HL-60 (cell line): ENCODE results near the gene ITSN1.

Source experiments
- DNase-seq, 2 experiments: peaks; one replicate each; pipeline ENCODE4 v3.0.0-alpha.2; 2010 to 2020; ENCODE audit warnings: low read depth in 1 of 2, low spot score in 1 of 2
- H3K27ac ChIP-seq: fragments of 250-450 bp; sonication (Bioruptor Pico); replicated peaks from 2 replicates; pipeline ENCODE4 v1.5.1; 2020; ENCODE audit warnings: mild to moderate bottlenecking, moderate library complexity
- H3K27me3 ChIP-seq: fragments of 250-450 bp; sonication (Bioruptor Pico); 2 replicates; pipeline ENCODE4 v1.5.1; 2021; ENCODE audit warnings: mild to moderate bottlenecking, moderate library complexity; ENCODE audit not compliant: insufficient read depth, poor library complexity, severe bottlenecking
- H3K4me3 ChIP-seq: replicated peaks from 2 replicates; pipeline ENCODE4 v1.5.1; 2011; ENCODE audit warnings: mild to moderate bottlenecking, control low read depth, low read length; ENCODE audit not compliant: insufficient read depth
- GABPA ChIP-seq: IDR thresholded peaks from 2 replicates; pipeline ENCODE4 v1.6.1; 2012; ENCODE audit warnings: low read depth
- POLR2AphosphoS5 ChIP-seq: IDR thresholded peaks from 2 replicates; pipeline ENCODE4 v1.6.1; 2012; ENCODE audit warnings: low read depth
- SPI1 ChIP-seq: IDR thresholded peaks from 2 replicates; pipeline ENCODE4 v1.6.1; 2012; ENCODE audit warnings: low read depth, mild to moderate bottlenecking, borderline replicate concordance
- TF ChIP-seq, protein P1 (sequence below): IDR thresholded peaks from 2 replicates; pipeline ENCODE4 v1.6.1; 2012; ENCODE audit warnings: low read depth; ENCODE audit not compliant: insufficient replicate concordance
- TF ChIP-seq, protein P2 (sequence below): IDR thresholded peaks from one replicate; pipeline ENCODE4 v1.5.1; 2011; ENCODE audit warnings: low read length, control low read depth, inconsistent platforms; ENCODE audit not compliant: insufficient read depth

Gene ITSN1

DNA sequence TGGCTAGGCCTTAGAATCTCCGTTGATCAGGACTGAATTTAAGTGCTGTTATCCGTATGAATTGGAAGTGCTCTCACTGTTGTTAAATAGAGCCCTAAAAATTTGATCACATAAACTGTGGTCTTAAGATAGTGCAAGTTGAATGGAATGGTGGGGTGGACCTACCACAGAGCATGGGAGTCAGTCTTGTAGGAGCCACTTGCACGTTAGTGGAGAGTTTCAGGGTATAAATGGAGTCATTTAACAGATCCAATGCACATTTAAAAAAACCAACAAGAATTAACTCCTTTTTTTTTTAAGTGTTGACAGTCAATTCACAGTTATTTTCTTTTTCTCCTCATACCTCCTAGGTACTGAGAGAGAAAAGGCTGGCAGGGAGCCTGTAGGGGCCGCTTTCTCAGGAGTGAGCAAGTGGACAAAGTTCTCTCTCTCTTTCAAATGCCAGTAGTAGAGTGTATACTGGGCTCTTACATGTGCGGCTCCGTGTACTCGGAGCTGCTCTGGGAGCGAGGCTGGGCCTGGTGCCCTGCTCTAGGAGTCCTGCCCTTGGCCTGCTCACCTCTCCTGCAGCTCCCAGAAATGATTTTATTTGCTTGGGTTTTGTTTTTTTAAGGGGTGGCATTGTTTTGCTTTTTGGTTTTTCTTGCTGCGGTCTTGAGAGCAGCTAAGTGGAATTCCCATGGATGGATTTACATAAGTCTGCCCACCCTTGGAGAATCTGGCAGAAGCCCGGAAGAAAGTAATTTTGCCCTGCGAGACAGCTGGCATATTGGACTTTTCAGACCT is 182.0 kb downstream of the ITSN1 start:
- Histone ChIP-seq H3K27me3 (no peaks in the 10 kb centered on the region), H3K4me3 (no peak overlapping the region), H3K27ac (no peak overlapping the region)
- TF ChIP-seq, protein P1, sequence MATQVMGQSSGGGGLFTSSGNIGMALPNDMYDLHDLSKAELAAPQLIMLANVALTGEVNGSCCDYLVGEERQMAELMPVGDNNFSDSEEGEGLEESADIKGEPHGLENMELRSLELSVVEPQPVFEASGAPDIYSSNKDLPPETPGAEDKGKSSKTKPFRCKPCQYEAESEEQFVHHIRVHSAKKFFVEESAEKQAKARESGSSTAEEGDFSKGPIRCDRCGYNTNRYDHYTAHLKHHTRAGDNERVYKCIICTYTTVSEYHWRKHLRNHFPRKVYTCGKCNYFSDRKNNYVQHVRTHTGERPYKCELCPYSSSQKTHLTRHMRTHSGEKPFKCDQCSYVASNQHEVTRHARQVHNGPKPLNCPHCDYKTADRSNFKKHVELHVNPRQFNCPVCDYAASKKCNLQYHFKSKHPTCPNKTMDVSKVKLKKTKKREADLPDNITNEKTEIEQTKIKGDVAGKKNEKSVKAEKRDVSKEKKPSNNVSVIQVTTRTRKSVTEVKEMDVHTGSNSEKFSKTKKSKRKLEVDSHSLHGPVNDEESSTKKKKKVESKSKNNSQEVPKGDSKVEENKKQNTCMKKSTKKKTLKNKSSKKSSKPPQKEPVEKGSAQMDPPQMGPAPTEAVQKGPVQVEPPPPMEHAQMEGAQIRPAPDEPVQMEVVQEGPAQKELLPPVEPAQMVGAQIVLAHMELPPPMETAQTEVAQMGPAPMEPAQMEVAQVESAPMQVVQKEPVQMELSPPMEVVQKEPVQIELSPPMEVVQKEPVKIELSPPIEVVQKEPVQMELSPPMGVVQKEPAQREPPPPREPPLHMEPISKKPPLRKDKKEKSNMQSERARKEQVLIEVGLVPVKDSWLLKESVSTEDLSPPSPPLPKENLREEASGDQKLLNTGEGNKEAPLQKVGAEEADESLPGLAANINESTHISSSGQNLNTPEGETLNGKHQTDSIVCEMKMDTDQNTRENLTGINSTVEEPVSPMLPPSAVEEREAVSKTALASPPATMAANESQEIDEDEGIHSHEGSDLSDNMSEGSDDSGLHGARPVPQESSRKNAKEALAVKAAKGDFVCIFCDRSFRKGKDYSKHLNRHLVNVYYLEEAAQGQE: no peak
- no peak for TF ChIP-seq GABPA
- no peak for TF ChIP-seq POLR2AphosphoS5
- no peak for TF ChIP-seq SPI1
- no peak for DNase-seq

DNA sequence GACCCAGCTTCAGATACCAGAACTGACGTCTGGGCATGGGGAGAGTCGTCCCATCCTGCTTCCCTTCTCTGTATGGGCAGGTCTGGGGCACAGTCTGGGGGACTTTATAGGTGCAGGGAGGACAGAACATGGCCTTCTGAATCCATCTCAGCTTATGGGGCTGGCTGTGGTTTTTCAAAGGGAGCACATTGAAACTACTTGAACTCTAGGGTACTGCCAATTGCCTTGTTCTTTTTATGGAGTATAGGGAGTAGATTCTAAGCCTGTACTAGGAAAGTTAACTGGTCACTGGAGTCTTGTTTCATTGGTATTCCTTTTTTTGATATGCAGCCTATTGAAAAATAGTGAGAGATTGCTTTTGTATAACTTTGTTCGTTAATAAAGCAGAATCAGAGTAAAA is 183.1 kb downstream of the ITSN1 start:
- no peak overlapping the region for H3K27ac ChIP-seq
- H3K4me3 ChIP-seq: no peak overlapping the region
- no peak for TF ChIP-seq SPI1
- TF ChIP-seq, protein P1: no peak
- TF ChIP-seq GABPA: no peak
- TF ChIP-seq, protein P2, sequence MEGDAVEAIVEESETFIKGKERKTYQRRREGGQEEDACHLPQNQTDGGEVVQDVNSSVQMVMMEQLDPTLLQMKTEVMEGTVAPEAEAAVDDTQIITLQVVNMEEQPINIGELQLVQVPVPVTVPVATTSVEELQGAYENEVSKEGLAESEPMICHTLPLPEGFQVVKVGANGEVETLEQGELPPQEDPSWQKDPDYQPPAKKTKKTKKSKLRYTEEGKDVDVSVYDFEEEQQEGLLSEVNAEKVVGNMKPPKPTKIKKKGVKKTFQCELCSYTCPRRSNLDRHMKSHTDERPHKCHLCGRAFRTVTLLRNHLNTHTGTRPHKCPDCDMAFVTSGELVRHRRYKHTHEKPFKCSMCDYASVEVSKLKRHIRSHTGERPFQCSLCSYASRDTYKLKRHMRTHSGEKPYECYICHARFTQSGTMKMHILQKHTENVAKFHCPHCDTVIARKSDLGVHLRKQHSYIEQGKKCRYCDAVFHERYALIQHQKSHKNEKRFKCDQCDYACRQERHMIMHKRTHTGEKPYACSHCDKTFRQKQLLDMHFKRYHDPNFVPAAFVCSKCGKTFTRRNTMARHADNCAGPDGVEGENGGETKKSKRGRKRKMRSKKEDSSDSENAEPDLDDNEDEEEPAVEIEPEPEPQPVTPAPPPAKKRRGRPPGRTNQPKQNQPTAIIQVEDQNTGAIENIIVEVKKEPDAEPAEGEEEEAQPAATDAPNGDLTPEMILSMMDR: no peak
- no peak for TF ChIP-seq POLR2AphosphoS5

DNA sequence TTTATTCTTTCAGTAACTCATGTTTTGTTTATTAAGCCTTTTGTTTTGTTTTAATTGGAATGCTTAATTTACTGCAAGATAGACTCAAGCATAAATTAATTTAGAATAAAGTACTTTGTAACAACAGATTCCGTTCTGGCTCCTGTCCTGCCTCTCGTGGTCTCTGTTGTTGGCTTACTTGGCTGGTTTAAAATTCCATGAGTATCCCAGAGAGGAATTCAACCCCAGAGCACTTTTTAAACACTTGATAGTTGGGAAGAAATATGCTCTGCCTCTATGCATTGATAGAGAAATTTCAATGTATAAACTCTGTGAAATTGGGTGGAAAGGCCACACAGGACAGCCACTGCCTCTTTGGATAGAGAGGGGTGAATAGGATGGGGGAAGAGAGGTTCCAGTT is 183.6 kb downstream of the ITSN1 start:
- H3K4me3 ChIP-seq: no peak overlapping the region
- H3K27ac ChIP-seq: no peak overlapping the region
- no peak for TF ChIP-seq POLR2AphosphoS5
- TF ChIP-seq GABPA: no peak
- TF ChIP-seq, protein P2: no peak
- no peak for TF ChIP-seq SPI1
- TF ChIP-seq, protein P1: no peak
- DNase-seq: no peak
- H3K27me3 ChIP-seq: no peaks in the 10 kb centered on the region

More for the DNA sequence above, 183.1 kb downstream of the ITSN1 start:
- no peak for DNase-seq
- no peaks in the 10 kb centered on the region for H3K27me3 ChIP-seq
